GM12891 (cell line): Measurements from ENCODE around the gene AK5.

Experiments used
- POLR2A ChIP-seq: IDR thresholded peaks from 2 replicates; pipeline ENCODE4 v1.6.1; 2011; ENCODE audit warnings: low read depth, low read length, control low read depth
- POLR2AphosphoS5 ChIP-seq: IDR thresholded peaks from 2 replicates; pipeline ENCODE4 v1.6.1; 2011; ENCODE audit warnings: low read depth, low read length, control low read depth
- TAF1 ChIP-seq: IDR thresholded peaks from 2 replicates; pipeline ENCODE4 v1.6.1; 2011; ENCODE audit warnings: low read depth, low read length, control low read depth

- TF ChIP-seq POLR2A (no peak), POLR2AphosphoS5 (no peak), TAF1 (no peak)
Measured at GRCh38 chr1:77316006-77316405, 34.2 kb downstream of the AK5 start.
